ENCODE results near the gene VWA3A.
"Not testable (repeated sequence)": the region's sequence is repeated elsewhere in the genome, so short reads cannot be mapped to it uniquely, and the experiment has no call there.

The VWA3A gene

GRCh38 chr16:22128537-22128936 is 36.2 kb downstream of the VWA3A start:
- H3K4me1 Mint-ChIP-seq (ENCODE audit: low read depth); H3K27ac Mint-ChIP-seq; H3K9me3 Mint-ChIP-seq; H3K4me3 Mint-ChIP-seq; H3K27me3 Mint-ChIP-seq; intact Hi-C loops (cut with micrococcal nuclease); H3K36me3 Mint-ChIP-seq (ENCODE audit: low read depth): not testable (repeated sequence)

- Mint-ChIP-seq H3K4me1 (ENCODE audit: low read depth) (no peaks in the 10 kb centered on the region), H3K4me3 (no peak overlapping the region), H3K36me3 (ENCODE audit: low read depth) (no peaks in the 10 kb centered on the region), H3K9me3 (no peaks in the 10 kb centered on the region), H3K27me3 (peaks cover 5% of the 10 kb centered on the region), H3K27ac (no peak overlapping the region)
- intact Hi-C loops (cut with micrococcal nuclease) = no loop called here
Measured at GRCh38 chr16:22130528-22130927, 38.2 kb downstream of the VWA3A start.

- Mint-ChIP-seq H3K9me3 (no peaks in the 10 kb centered on the region), H3K4me3 (no peak overlapping the region), H3K4me1 (ENCODE audit: low read depth) (no peaks in the 10 kb centered on the region), H3K27ac (no peak overlapping the region), H3K27me3 (peaks cover 7% of the 10 kb centered on the region), H3K36me3 (ENCODE audit: low read depth) (no peaks in the 10 kb centered on the region)
- intact Hi-C loops (cut with micrococcal nuclease) = no loop called here
Measured at GRCh38 chr16:22132801-22133200, 40.5 kb downstream of the VWA3A start.

- no peak overlapping the region for H3K27ac Mint-ChIP-seq
- H3K4me1 Mint-ChIP-seq (ENCODE audit: low read depth) = no peaks in the 10 kb centered on the region
- intact Hi-C loops (cut with micrococcal nuclease) = no loop called here
- no peaks in the 10 kb centered on the region for H3K9me3 Mint-ChIP-seq
- no peak overlapping the region for H3K4me3 Mint-ChIP-seq
- H3K36me3 Mint-ChIP-seq (ENCODE audit: low read depth) = no peaks in the 10 kb centered on the region
- peaks cover 4% of the 10 kb centered on the region for H3K27me3 Mint-ChIP-seq
Measured at GRCh38 chr16:22138482-22138881, 46.1 kb downstream of the VWA3A start.

- Mint-ChIP-seq H3K4me1 (ENCODE audit: low read depth) (no peaks in the 10 kb centered on the region), H3K9me3 (no peaks in the 10 kb centered on the region), H3K27ac (no peak overlapping the region), H3K36me3 (ENCODE audit: low read depth) (no peaks in the 10 kb centered on the region), H3K4me3 (no peak overlapping the region), H3K27me3 (peaks cover 4% of the 10 kb centered on the region)
- intact Hi-C loops (cut with micrococcal nuclease) = no loop called here
Measured at GRCh38 chr16:22139008-22139407, 46.7 kb downstream of the VWA3A start.

GRCh38 chr16:22139732-22140131 is 47.4 kb downstream of the VWA3A start:
- H3K27ac Mint-ChIP-seq = no peak overlapping the region

GRCh38 chr16:22141767-22142166 is 49.4 kb downstream of the VWA3A start:
- peaks cover 3% of the 10 kb centered on the region for H3K27me3 Mint-ChIP-seq
- H3K9me3 Mint-ChIP-seq = no peaks in the 10 kb centered on the region
- no peak overlapping the region for H3K4me3 Mint-ChIP-seq
- no peaks in the 10 kb centered on the region for H3K36me3 Mint-ChIP-seq (ENCODE audit: low read depth)
- H3K27ac Mint-ChIP-seq = no peak overlapping the region
- H3K4me1 Mint-ChIP-seq (ENCODE audit: low read depth) = no peaks in the 10 kb centered on the region
- intact Hi-C loops (cut with micrococcal nuclease) = no loop called here

More at GRCh38 chr16:22139732-22140131, 47.4 kb downstream of the VWA3A start:
- H3K27me3 Mint-ChIP-seq = peaks cover 4% of the 10 kb centered on the region
- no peaks in the 10 kb centered on the region for H3K36me3 Mint-ChIP-seq (ENCODE audit: low read depth)
- intact Hi-C loops (cut with micrococcal nuclease) = no loop called here
- no peaks in the 10 kb centered on the region for H3K9me3 Mint-ChIP-seq
- H3K4me1 Mint-ChIP-seq (ENCODE audit: low read depth) = no peaks in the 10 kb centered on the region
- H3K4me3 Mint-ChIP-seq = no peak overlapping the region

GRCh38 chr16:22144520-22144919 is 52.2 kb downstream of the VWA3A start:
- Mint-ChIP-seq H3K36me3 (ENCODE audit: low read depth) (no peaks in the 10 kb centered on the region), H3K4me1 (ENCODE audit: low read depth) (no peaks in the 10 kb centered on the region), H3K27ac (no peak overlapping the region), H3K4me3 (no peak overlapping the region), H3K9me3 (no peaks in the 10 kb centered on the region), H3K27me3 (peaks cover 3% of the 10 kb centered on the region)
- intact Hi-C loops (cut with micrococcal nuclease) = no loop called here

GRCh38 chr16:22147853-22148252 is 55.5 kb downstream of the VWA3A start:
- no peaks in the 10 kb centered on the region for H3K27me3 Mint-ChIP-seq
- H3K9me3 Mint-ChIP-seq = no peaks in the 10 kb centered on the region
- H3K4me1 Mint-ChIP-seq (ENCODE audit: low read depth) = no peaks in the 10 kb centered on the region
- no peak overlapping the region for H3K4me3 Mint-ChIP-seq
- intact Hi-C loops (cut with micrococcal nuclease) = no loop called here
- H3K27ac Mint-ChIP-seq = no peak overlapping the region
- H3K36me3 Mint-ChIP-seq (ENCODE audit: low read depth) = no peaks in the 10 kb centered on the region

- intact Hi-C loops (cut with micrococcal nuclease) = no loop called here
Measured at GRCh38 chr16:22151246-22151998, 59.1 kb downstream of the VWA3A start.

GRCh38 chr16:22152316-22152715 is 60.0 kb downstream of the VWA3A start:
- Mint-ChIP-seq H3K4me3 (no peak overlapping the region), H3K27me3 (peaks cover 2% of the 10 kb centered on the region), H3K27ac (no peak overlapping the region), H3K36me3 (ENCODE audit: low read depth) (no peaks in the 10 kb centered on the region), H3K4me1 (ENCODE audit: low read depth) (no peaks in the 10 kb centered on the region), H3K9me3 (no peaks in the 10 kb centered on the region)
- intact Hi-C loops (cut with micrococcal nuclease) = no loop called here

More at GRCh38 chr16:22151246-22151998, 59.1 kb downstream of the VWA3A start:
- no peaks in the 10 kb centered on the region for H3K36me3 Mint-ChIP-seq (ENCODE audit: low read depth)
- no peak overlapping the region for H3K4me3 Mint-ChIP-seq
- no peak overlapping the region for H3K27ac Mint-ChIP-seq
- no peaks in the 10 kb centered on the region for H3K9me3 Mint-ChIP-seq
- no peaks in the 10 kb centered on the region for H3K4me1 Mint-ChIP-seq (ENCODE audit: low read depth)
- peaks cover 2% of the 10 kb centered on the region for H3K27me3 Mint-ChIP-seq

- H3K4me1 Mint-ChIP-seq (ENCODE audit: low read depth); H3K27ac Mint-ChIP-seq; H3K9me3 Mint-ChIP-seq; intact Hi-C loops (cut with micrococcal nuclease); H3K27me3 Mint-ChIP-seq; H3K36me3 Mint-ChIP-seq (ENCODE audit: low read depth); H3K4me3 Mint-ChIP-seq: not testable (repeated sequence)
Measured at GRCh38 chr16:22153078-22153477, 60.7 kb downstream of the VWA3A start.

- H3K4me3 Mint-ChIP-seq = no peak overlapping the region
- no peaks in the 10 kb centered on the region for H3K36me3 Mint-ChIP-seq (ENCODE audit: low read depth)
- intact Hi-C loops (cut with micrococcal nuclease) = no loop called here
- H3K9me3 Mint-ChIP-seq = no peaks in the 10 kb centered on the region
- no peak overlapping the region for H3K27ac Mint-ChIP-seq
- no peaks in the 10 kb centered on the region for H3K4me1 Mint-ChIP-seq (ENCODE audit: low read depth)
- peaks cover 34% of the 10 kb centered on the region for H3K27me3 Mint-ChIP-seq
Measured at GRCh38 chr16:22161401-22161800, 69.1 kb downstream of the VWA3A start.

- Mint-ChIP-seq H3K9me3 (no peaks in the 10 kb centered on the region), H3K4me3 (no peak within 1 kb of the TSS)
Measured at GRCh38 chr16:22161999-22162655, 69.8 kb downstream of the VWA3A start, which contains the start of gene SDR42E2. SDR42E2 (plus strand) TSS chr16:22162506; CDS start chr16:22165583, 3,077 bp downstream.

GRCh38 chr16:22162656-22163009 is 70.3 kb downstream of the VWA3A start:
- Mint-ChIP-seq H3K36me3 (ENCODE audit: low read depth) (no peaks in the 10 kb centered on the region), H3K4me3 (no peak overlapping the region), H3K27me3 (peaks cover 36% of the 10 kb centered on the region), H3K4me1 (ENCODE audit: low read depth) (no peaks in the 10 kb centered on the region), H3K27ac (no peak overlapping the region), H3K9me3 (no peaks in the 10 kb centered on the region)
- intact Hi-C loops (cut with micrococcal nuclease) = no loop called here

More at GRCh38 chr16:22161999-22162655, 69.8 kb downstream of the VWA3A start, which contains the start of gene SDR42E2:
- H3K36me3 Mint-ChIP-seq (ENCODE audit: low read depth) = no peaks in the 10 kb centered on the region
- H3K27me3 Mint-ChIP-seq = peaks cover 36% of the 10 kb centered on the region
- H3K4me1 Mint-ChIP-seq (ENCODE audit: low read depth) = no peaks in the 10 kb centered on the region
- no peak within 1 kb of the TSS for H3K27ac Mint-ChIP-seq
- intact Hi-C loops (cut with micrococcal nuclease) = no loop called here
